Kidney epithelial cell (primary cell): ENCODE results near the gene AGXT2. TPM values are rescaled to one million over a fixed set of nuclear protein-coding genes. Genes with fewer than 3 reads are reported as not detected.

Experiments
- DNase-seq: peaks from one replicate; pipeline ENCODE4 v3.0.0-alpha.2; 2010; ENCODE audit warnings: low read depth
- H3K27me3 ChIP-seq: 2 replicates; pipeline ENCODE4 v1.6.0; 2011; ENCODE audit warnings: low read length; ENCODE audit not compliant: control insufficient read depth, insufficient read depth
- H3K36me3 ChIP-seq: 2 replicates; pipeline ENCODE4 v1.5.1; 2011; ENCODE audit warnings: low read length; ENCODE audit not compliant: control insufficient read depth, insufficient read depth
- H3K4me3 ChIP-seq: 2 replicates; pipeline ENCODE4 v1.5.1; 2011; ENCODE audit warnings: low read depth, mild to moderate bottlenecking, control low read depth, low read length
- total RNA-seq: library from RNA; depleted of rRNA; stranded (reverse); fragments of >200 nt; gene quantifications from 2 replicates; pipeline ENCODE4 v1.2.3, GENCODE V29; 2015
- TF ChIP-seq, protein P1 (sequence below): IDR thresholded peaks from 2 replicates; pipeline ENCODE4 v1.5.1; 2011; ENCODE audit warnings: mild to moderate bottlenecking, moderate library complexity, low read length, control low read depth, inconsistent platforms; ENCODE audit not compliant: insufficient read depth, poor library complexity, severe bottlenecking

The AGXT2 gene
- total RNA-seq, 1 donor from 2014 or later = not detected

DNA sequence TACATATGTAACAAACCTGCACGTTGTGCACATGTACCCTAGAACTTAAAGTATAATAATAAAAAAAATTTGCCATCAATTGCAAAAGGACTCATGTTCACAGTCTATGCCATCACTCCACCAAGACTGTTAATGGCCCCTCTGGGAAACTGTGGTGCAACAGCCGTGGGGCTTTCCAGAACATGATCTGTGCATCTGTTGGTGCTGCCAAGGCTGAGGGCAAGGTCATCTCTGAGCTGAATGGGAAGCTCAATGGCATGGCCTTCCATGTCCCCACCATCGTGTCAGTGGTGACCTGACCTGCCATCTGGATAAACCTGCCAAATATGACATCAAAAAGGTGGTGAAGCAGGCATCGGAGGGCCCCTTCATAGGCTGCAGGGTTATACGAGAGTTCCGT is 33.4 kb upstream of the AGXT2 start:
- no peak for DNase-seq
- no peaks in the 10 kb centered on the region for H3K36me3 ChIP-seq
- H3K27me3 ChIP-seq = no peaks in the 10 kb centered on the region
- TF ChIP-seq, protein P1, sequence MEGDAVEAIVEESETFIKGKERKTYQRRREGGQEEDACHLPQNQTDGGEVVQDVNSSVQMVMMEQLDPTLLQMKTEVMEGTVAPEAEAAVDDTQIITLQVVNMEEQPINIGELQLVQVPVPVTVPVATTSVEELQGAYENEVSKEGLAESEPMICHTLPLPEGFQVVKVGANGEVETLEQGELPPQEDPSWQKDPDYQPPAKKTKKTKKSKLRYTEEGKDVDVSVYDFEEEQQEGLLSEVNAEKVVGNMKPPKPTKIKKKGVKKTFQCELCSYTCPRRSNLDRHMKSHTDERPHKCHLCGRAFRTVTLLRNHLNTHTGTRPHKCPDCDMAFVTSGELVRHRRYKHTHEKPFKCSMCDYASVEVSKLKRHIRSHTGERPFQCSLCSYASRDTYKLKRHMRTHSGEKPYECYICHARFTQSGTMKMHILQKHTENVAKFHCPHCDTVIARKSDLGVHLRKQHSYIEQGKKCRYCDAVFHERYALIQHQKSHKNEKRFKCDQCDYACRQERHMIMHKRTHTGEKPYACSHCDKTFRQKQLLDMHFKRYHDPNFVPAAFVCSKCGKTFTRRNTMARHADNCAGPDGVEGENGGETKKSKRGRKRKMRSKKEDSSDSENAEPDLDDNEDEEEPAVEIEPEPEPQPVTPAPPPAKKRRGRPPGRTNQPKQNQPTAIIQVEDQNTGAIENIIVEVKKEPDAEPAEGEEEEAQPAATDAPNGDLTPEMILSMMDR = no peak
- H3K4me3 ChIP-seq = no peak overlapping the region

DNA sequence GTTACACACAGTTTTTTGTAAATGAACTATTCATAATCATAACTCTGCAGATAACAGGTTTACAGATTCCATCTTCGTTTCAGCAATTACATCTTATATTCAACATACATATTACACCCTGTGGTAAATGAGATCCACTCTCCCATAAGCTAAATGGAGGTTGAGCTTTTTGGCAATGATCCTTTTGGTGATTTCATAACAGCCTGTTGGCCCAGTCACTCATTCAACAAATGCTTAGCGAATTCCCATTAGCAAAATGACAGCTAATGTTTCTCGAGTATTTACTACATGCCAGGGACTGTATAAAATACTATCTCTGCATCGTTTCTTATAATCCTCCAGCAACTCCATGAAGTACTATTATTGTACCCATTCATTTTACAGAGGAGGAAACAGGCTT is 25.4 kb upstream of the AGXT2 start:
- no peaks in the 10 kb centered on the region for H3K36me3 ChIP-seq
- no peak overlapping the region for H3K4me3 ChIP-seq
- TF ChIP-seq, protein P1 = no peak
- no peaks in the 10 kb centered on the region for H3K27me3 ChIP-seq
- no peak for DNase-seq

DNA sequence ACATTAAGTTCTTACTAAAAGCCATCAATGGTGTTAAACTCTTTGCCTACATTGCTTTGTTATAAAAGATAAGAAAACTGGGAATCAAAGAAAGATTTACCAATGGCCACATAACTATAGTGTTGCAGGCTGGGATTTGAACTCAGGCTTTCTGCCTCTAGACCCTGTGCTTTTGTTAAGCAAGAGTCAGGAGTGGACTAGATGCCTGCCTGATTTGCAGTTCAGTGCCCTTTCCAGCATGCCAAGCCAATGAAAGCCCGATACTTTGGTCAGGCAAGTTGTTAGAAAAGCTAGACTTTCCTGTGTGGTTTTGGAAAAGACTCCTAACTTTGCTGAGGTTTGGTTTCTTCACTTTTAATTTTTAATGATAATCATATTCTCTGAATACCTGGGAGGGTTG is 21.4 kb upstream of the AGXT2 start:
- DNase-seq = no peak
- Histone ChIP-seq H3K27me3 (no peaks in the 10 kb centered on the region), H3K36me3 (no peaks in the 10 kb centered on the region), H3K4me3 (no peak overlapping the region)
- TF ChIP-seq, protein P1 = no peak

- TF ChIP-seq, protein P1 = no peak
- no peaks in the 10 kb centered on the region for H3K27me3 ChIP-seq
- no peaks in the 10 kb centered on the region for H3K36me3 ChIP-seq
- no peak for DNase-seq
- H3K4me3 ChIP-seq = no peak overlapping the region
These were observed 20.2 kb upstream of the AGXT2 start for GRCh38 chr5:35067985-35068384.

- TF ChIP-seq, protein P1 = no peak
- H3K36me3 ChIP-seq = no peaks in the 10 kb centered on the region
- H3K27me3 ChIP-seq = no peaks in the 10 kb centered on the region
- no peak overlapping the region for H3K4me3 ChIP-seq
- no peak for DNase-seq
These were observed 18.6 kb upstream of the AGXT2 start for GRCh38 chr5:35066260-35066795.

- Histone ChIP-seq H3K27me3 (no peaks in the 10 kb centered on the region), H3K36me3 (no peaks in the 10 kb centered on the region), H3K4me3 (no peak overlapping the region)
- DNase-seq = no peak
- TF ChIP-seq, protein P1 = no peak
These were observed 15.7 kb upstream of the AGXT2 start for GRCh38 chr5:35063414-35063813.
